Superior temporal gyrus (tissue), 1 donor: Measurements from ENCODE around the gene ZNF496.

Source experiments
- DNase-seq: peaks from one replicate; pipeline ENCODE4 v3.0.0-alpha.2; 2016; ENCODE audit errors: extremely low spot score

ZNF496 gene

GRCh38 chr1:247328311-247328710 is 3.4 kb downstream of the ZNF496 start:
- no peak for DNase-seq

GRCh38 chr1:247326411-247327130 is 5.1 kb downstream of the ZNF496 start:
- no peak for DNase-seq

- DNase-seq, result no peak
Observed at GRCh38 chr1:247324923-247325322, 6.7 kb downstream of the ZNF496 start.

GRCh38 chr1:247324204-247324787 is 7.4 kb downstream of the ZNF496 start:
- DNase-seq, result no peak

- no peak for DNase-seq
Observed at GRCh38 chr1:247322849-247323586, 8.6 kb downstream of the ZNF496 start.

- DNase-seq, result no peak
Observed at GRCh38 chr1:247322442-247322841, 9.2 kb downstream of the ZNF496 start.

- DNase-seq, result no peak
Observed at GRCh38 chr1:247317702-247318101, 14.0 kb downstream of the ZNF496 start.

GRCh38 chr1:247316590-247317197 is 15.0 kb downstream of the ZNF496 start:
- no peak for DNase-seq

GRCh38 chr1:247304031-247304430 is 27.6 kb downstream of the ZNF496 start:
- DNase-seq, result no peak

- no peak for DNase-seq
Observed at GRCh38 chr1:247303216-247303615, 28.5 kb downstream of the ZNF496 start.

- DNase-seq, result no peak
Observed at GRCh38 chr1:247301176-247301540, 30.5 kb downstream of the ZNF496 start.

- no peak for DNase-seq
Observed at GRCh38 chr1:247300491-247301175, 31.0 kb downstream of the ZNF496 start.

- DNase-seq, result no peak
Observed at GRCh38 chr1:247299723-247300381, 31.8 kb downstream of the ZNF496 start.

- DNase-seq, result no peak
Observed at GRCh38 chr1:247298701-247299100, 33.0 kb downstream of the ZNF496 start.

GRCh38 chr1:247298124-247298481 is 33.6 kb downstream of the ZNF496 start:
- DNase-seq, result no peak

- DNase-seq, result no peak
Observed at GRCh38 chr1:247297263-247298123, 34.2 kb downstream of the ZNF496 start.

- no peak for DNase-seq
Observed at GRCh38 chr1:247296599-247297180, 35.0 kb downstream of the ZNF496 start.

- DNase-seq, result no peak
Observed at GRCh38 chr1:247295746-247296145, 35.9 kb downstream of the ZNF496 start.

- no peak for DNase-seq
Observed at GRCh38 chr1:247295274-247295684, 36.4 kb downstream of the ZNF496 start.

GRCh38 chr1:247294282-247294681 is 37.4 kb downstream of the ZNF496 start:
- DNase-seq, result no peak
